Activated CD8-positive, alpha-beta memory T cell treated with anti-CD3 and anti-CD28 coated beads for 48 hours (primary cell): ENCODE results near the gene CALD1.
"Not testable (repeated sequence)": the region's sequence is repeated elsewhere in the genome, so short reads cannot be mapped to it uniquely, and the experiment has no call there.

Experiments used
- DNase-seq, 3 experiments: peaks; one replicate each; pipeline ENCODE4 v3.0.0-alpha.2; 2020; ENCODE audit warnings: low read depth in 2 of 3, low spot score in 2 of 3

CALD1 gene

GRCh38 chr7:134942690-134943466 lies 163.4 kb downstream of the CALD1 start:
- no peak for DNase-seq

- DNase-seq = no peak
These were observed 164.5 kb downstream of the CALD1 start for GRCh38 chr7:134943785-134944400.

- DNase-seq = no peak
These were observed 166.3 kb downstream of the CALD1 start for GRCh38 chr7:134945691-134946090.

DNA sequence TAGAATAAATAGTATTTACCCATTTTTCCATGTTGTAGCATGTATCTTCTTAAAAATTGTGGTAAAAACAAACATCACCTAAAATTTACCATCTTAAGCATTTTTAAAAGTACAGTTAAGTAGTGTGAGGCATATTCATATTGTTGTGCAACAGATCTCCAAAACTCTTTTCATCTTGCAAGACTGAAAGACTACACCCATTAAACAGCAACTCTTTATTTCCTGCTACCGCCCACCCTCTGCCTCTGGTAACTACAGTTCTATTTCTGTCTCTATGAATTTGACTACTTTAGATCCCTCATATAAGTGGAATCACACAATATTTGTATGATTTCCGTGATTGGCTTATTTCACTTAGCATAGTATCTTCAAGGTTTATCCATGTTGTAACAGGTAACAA lies 166.8 kb downstream of the CALD1 start:
- DNase-seq = no peak

GRCh38 chr7:134947329-134947728 lies 167.9 kb downstream of the CALD1 start:
- DNase-seq = no peak

GRCh38 chr7:134947831-134948230 lies 168.4 kb downstream of the CALD1 start:
- no peak for DNase-seq

DNA sequence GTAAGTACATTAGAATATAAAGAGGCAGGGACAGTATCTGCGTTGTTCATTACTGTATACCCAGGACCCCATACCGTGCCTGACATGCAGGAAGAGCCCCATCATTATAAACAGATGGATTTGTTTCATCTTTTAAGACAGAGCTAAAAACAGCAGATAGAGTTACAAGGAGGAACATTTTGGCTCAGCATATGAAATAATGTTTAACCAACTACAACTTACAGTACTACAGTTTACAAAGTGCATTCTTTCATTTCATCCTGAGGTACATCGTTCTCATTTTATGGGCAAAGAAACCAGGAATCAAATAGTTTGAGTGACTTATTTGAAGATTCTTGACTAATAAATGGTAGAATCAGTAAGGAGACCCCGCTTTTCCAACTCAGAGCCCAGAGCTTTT lies 168.8 kb downstream of the CALD1 start:
- DNase-seq = no peak

GRCh38 chr7:134948736-134949135 lies 169.3 kb downstream of the CALD1 start:
- DNase-seq = no peak

GRCh38 chr7:134949171-134949570 lies 169.7 kb downstream of the CALD1 start:
- DNase-seq = no peak

DNA sequence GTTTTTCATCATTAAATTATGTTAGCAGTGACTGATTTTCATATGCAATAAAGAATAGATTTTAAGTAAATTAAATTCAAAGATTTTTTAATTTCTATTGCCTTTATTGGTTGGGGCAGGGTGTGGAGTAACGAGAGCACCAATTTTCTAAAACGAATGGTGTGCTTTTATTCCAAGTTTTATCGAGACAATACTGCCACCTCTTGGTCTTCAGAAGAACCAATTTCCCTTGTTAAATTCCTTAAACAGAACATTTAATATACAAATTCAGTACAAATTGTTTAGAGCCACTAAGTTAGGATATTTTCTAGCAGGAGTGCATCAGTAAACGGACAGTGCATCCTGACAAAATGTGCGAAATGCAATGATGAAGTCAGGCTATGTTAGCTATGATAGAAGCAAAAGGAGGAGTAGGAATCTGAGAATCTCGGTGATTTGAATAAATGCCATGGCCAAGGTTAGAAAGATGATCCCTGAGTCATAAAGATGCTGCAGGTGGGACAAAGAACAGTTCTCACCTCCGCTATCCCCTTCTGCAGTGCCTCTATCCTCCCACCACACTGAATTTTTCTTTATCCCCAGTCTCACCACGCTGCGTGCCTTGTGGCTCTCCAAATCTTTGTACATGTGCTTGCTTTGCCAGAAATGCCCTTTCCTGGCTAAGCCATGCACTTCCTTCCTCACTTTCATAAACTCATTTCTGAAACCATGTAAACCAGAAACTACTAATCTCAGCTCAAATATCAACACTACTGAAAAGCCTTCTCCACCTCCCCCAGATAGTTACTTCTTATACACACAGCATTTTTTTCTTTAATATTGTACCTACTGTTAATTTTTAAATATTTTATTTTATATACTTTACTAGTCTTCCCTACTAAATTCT lies 175.0 kb downstream of the CALD1 start:
- no peak for DNase-seq

DNA sequence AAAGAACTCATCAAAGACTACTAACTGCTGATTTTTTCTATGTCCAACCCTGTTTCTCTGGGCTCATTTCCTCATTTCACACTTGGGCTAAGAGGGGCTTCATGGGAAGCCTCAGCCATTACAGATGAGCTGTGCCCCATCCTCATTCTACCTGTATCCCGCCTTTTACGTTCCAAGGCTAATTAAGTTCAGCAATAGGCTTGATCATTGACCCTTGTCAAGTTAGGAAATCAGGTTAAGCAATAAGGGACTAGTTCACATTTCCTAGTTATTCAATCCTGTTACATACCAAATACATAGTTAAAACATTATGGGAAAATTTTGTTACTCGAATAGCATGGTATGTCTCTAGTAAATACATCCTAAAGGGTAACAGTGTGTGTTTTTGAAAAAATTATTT lies 177.6 kb downstream of the CALD1 start:
- DNase-seq = no peak

GRCh38 chr7:134959810-134960209 lies 180.4 kb downstream of the CALD1 start:
- DNase-seq = no peak

GRCh38 chr7:134962270-134962780 lies 182.9 kb downstream of the CALD1 start:
- no peak for DNase-seq

DNA sequence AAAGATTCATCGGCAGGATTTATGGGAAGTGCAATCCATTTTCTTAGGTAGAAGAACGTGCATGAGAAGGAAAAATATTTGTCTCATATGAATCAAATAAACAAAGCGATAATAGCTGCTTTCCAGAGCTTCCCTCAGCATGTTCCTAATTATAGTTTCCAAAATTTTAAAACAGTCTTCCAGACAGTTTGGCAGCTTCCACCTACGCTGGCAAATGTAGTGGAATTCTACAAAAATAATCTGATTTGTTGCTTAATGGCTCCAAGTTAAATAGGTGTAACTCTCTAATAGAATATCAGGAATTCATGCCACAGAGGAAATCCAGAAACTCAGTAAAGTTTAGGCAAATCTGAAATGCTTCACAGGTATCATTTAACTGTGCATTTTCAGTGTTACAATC lies 183.6 kb downstream of the CALD1 start:
- no peak for DNase-seq

DNA sequence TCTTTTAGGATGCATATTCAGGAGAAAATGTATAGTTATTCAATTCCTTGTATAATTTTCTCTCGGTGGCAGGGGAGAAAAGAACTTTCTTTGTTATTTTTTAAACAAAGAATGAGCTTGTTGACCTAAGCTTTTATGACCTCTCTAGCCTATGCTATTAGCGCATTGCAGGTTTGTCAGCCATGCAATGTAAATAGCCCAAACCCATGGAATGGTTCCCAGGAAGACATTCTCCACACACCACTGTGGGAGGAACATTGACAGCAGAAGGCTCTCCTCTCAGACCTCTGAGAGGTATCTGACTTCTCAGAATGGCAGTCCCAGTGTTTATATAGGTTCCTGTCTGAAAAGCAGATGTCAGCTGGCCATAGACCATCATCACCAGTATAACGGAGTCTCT lies 187.3 kb downstream of the CALD1 start:
- DNase-seq = no peak

DNA sequence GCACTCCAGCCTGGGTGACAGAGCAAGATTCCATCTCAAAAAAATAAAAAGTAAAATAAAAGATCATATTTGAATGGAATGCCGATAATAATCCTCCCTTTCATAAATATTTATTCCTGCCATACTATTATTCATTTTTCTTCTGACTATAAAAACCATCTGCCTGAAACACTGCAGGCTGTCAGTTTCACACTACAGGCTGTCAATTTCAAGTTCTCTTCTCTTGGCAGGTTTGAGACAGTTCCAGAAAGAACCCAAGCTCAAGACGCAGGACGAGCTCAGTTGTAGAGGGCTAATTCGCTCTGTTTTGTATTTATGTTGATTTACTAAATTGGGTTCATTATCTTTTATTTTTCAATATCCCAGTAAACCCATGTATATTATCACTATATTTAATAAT lies 188.7 kb downstream of the CALD1 start:
- no peak for DNase-seq

DNA sequence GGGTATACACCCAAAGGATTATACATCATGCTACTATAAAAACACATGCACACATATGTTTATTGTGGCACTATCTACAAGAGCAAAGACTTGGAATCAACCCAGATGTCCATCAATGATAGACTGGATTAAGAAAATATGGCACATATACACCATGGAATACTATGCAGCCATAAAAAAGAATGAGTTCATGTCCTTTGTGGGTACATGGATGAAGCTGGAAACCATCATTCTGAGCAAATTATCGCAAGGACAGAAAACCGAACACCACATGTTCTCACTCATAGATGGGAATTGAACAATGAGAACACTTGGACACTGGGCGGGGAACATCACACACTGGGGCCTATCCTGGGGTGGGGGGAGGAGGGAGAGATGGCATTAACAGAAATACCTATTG lies 202.2 kb downstream of the CALD1 start:
- not testable (repeated sequence) for DNase-seq

DNA sequence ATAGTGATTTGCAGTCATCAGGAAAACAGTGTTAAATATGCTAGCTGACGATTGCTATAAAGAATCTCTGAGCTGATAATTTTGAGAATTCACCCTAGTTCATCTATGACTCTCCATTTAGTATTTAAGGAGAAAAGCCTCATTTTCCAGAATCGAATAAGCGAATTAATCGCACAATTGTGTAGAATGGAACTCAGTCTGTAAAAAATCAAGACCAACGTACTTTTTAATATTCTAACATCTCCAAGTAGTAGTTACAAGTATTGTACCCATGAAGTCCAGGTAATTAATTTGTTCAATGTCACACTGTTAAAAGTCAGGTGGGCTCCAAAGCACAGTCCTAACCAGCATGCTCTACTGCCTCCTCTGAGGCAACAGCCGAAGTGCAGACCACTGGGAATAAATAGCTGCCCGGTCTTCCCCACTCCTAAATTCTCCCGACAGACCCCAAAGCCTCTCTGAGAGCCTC lies 206.5 kb downstream of the CALD1 start:
- no peak for DNase-seq

DNA sequence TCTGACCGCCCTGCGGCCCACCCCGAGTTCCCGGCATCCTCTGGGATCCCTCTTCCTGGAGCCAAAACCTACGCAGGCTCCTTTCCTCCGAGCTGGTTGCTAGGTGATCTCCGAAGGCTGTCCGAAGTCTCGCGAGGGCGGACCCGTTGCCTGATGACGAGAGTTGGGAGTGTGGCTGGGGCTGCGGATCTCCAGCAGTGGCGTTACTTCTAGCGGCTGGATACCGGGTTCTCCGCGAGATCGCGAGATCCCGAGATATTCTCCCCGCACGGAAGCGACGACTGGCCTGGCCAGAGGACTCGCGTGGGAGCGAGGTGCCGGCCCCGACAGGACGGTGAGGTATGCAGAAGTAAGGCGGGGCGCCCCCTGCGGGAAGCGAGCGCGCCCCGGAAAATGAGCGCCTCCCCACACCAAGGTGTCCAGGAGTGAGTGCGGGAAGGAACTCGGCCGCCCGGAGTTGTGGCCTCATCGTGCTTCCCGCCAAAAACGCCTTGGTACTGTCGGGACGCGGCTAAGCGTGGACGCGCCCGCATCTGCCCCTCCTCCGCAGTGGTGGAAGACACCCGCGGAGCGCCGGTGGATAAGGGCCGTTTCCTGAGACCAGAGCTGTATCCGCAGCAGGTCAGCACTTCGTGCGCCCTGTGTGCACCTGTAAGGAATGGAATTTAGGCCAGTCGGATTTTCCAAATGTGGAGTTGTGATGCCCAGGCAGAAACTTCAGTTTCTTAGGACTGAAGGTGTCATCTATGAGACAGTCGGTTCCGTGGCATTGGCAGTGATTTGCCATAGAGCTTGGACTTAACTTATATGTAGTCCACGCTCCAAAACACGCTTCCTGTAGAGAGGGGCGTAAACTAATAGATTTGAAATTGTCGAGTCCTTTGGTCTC lies 207.2 kb downstream of the CALD1 start, which contains the start of gene AGBL3:
TSS of gene AGBL3 (plus strand) at position 146 of the 889 bp plus-strand sequence. CDS start 1,426 bp downstream, outside the sequence.
- peak; percentile 73 to 78 (median 76) for DNase-seq

DNA sequence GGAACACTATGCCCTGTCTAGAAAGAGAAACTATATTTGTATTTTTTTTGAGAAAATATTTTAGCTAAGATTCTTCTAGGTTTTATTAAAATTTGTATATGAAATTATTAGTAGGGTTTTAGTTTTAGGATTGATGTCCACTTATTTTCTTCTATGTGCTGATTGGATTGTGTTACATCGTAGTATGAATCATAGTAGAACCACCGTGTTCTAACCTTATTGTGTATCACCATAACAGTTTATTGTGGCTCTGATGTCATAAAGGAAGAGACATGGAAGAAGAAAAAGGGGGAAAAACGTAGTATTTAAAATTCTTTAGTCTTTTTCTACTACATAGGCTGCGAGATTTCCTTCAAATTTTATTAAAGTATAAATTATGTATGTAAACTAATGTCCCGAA lies 208.7 kb downstream of the CALD1 start:
- no peak for DNase-seq
